OCI-LY1 (cell line): ENCODE results near the gene ANKRD10.

Experiments
- H2AFZ ChIP-seq: fragments of 200-600 bp; sonication (generic), shearing (Covaris generic); 2 replicates; pipeline ENCODE4 v1.6.0; 2014; ENCODE audit warnings: antibody characterized with exemption, mild to moderate bottlenecking, low read length
- H3F3A ChIP-seq: fragments of 200-600 bp; sonication (generic), shearing (Covaris generic); 2 replicates; pipeline ENCODE4 v1.6.0; 2014; ENCODE audit warnings: mild to moderate bottlenecking, antibody characterized with exemption, low read length, moderate library complexity; ENCODE audit not compliant: insufficient read depth
- H3K27ac ChIP-seq: fragments of 200-600 bp; sonication (generic); 2 replicates; pipeline ENCODE4 v1.5.1; 2014; ENCODE audit warnings: low read length, mixed run types, mild to moderate bottlenecking, low read depth; ENCODE audit not compliant: poor library complexity, severe bottlenecking
- H3K27me3 ChIP-seq: fragments of 200-600 bp; sonication (generic); 2 replicates; pipeline ENCODE4 v1.6.0; 2014; ENCODE audit warnings: antibody characterized with exemption, mild to moderate bottlenecking, low read length, moderate library complexity; ENCODE audit not compliant: insufficient read depth
- H3K36me3 ChIP-seq: fragments of 200-600 bp; sonication (generic); 2 replicates; pipeline ENCODE4 v1.6.1; 2014; ENCODE audit warnings: mild to moderate bottlenecking, antibody characterized with exemption, low read length, moderate library complexity, mixed read lengths; ENCODE audit not compliant: insufficient read depth
- H3K4me1 ChIP-seq: fragments of 200-600 bp; sonication (generic); 2 replicates; pipeline ENCODE4 v1.5.1; 2014; ENCODE audit warnings: mild to moderate bottlenecking, low read length, moderate library complexity; ENCODE audit not compliant: insufficient read depth, severe bottlenecking
- H3K4me2 ChIP-seq: fragments of 200-600 bp; sonication (generic), shearing (Covaris generic); 2 replicates; pipeline ENCODE4 v1.6.1; 2014; ENCODE audit warnings: low read length
- H3K4me3 ChIP-seq: fragments of 200-600 bp; sonication (generic); 2 replicates; pipeline ENCODE4 v1.5.1; 2014; ENCODE audit warnings: low read length, low read depth, mild to moderate bottlenecking, mixed read lengths; ENCODE audit not compliant: poor library complexity, severe bottlenecking
- H3K79me2 ChIP-seq: fragments of 200-600 bp; shearing (Covaris generic); 2 replicates; pipeline ENCODE4 v1.6.1; 2016; ENCODE audit warnings: mixed run types, low read length, mixed read lengths; ENCODE audit not compliant: insufficient read depth
- H3K9ac ChIP-seq: fragments of 200-600 bp; sonication (generic), shearing (Covaris generic); 2 replicates; pipeline ENCODE4 v1.6.1; 2014; ENCODE audit warnings: mild to moderate bottlenecking, low read length, mixed read lengths
- H3K9me2 ChIP-seq: fragments of 200-600 bp; sonication (generic), shearing (Covaris generic); 2 replicates; pipeline ENCODE4 v1.6.1; 2014; ENCODE audit warnings: low read depth, mild to moderate bottlenecking, low read length, mixed read lengths
- H3K9me3 ChIP-seq: fragments of 200-600 bp; shearing (Covaris generic); 2 replicates; pipeline ENCODE4 v1.6.1; 2014; ENCODE audit warnings: low read length, mixed read lengths
- H4K20me1 ChIP-seq: fragments of 200-600 bp; sonication (generic), shearing (Covaris generic); 2 replicates; pipeline ENCODE4 v1.6.0; 2016; ENCODE audit warnings: mild to moderate bottlenecking, low read length; ENCODE audit not compliant: insufficient read depth
- EZH2 ChIP-seq: fragments of 200-600 bp; sonication (generic), shearing (Covaris generic); IDR thresholded peaks from 2 replicates; pipeline ENCODE4 v1.8.0; 2017; ENCODE audit warnings: borderline replicate concordance, mixed run types, mild to moderate bottlenecking, antibody characterized with exemption, low read length, moderate library complexity, mixed read lengths
- TF ChIP-seq, protein P1 (sequence below): fragments of 200-600 bp; sonication (generic), shearing (Covaris generic); IDR thresholded peaks from 2 replicates; pipeline ENCODE4 v1.5.1; 2017; ENCODE audit warnings: mild to moderate bottlenecking, antibody characterized with exemption, low read length, moderate library complexity, mixed read lengths

ANKRD10 gene

DNA sequence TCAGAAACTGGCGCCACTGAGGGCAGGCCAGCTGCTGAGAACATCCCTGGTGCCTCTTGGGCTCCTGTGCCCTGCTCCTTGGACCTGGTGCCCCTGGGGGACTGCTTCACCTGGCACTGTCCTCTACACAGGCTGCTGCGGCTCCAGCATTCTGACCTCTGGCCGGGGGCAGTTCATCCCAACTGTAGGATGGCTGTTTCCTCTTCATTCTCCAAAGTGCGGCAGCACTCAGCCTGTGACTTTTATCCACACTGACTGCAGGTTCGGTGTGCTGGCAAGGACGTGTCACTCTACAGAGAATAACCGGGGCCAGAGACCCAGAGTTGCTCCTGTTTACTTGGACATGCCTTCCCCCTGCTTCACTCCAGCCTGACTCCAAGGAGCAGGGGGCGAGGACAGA is 7.6 kb upstream of the ANKRD10 start:
- no peaks in the 10 kb centered on the region for H3K9me3 ChIP-seq
- no peak overlapping the region for H3K4me2 ChIP-seq
- H3K9ac ChIP-seq = no peak overlapping the region
- no peak overlapping the region for H2AFZ ChIP-seq
- H3K4me1 ChIP-seq = peaks cover 4% of the 10 kb centered on the region
- no peak overlapping the region for H3K27ac ChIP-seq
- no peaks in the 10 kb centered on the region for H3K79me2 ChIP-seq
- H3K9me2 ChIP-seq = no peaks in the 10 kb centered on the region
- no peaks in the 10 kb centered on the region for H4K20me1 ChIP-seq
- peak; percentile 36; the same call in 1 of the 2 replicates for TF ChIP-seq EZH2
- TF ChIP-seq, protein P1, sequence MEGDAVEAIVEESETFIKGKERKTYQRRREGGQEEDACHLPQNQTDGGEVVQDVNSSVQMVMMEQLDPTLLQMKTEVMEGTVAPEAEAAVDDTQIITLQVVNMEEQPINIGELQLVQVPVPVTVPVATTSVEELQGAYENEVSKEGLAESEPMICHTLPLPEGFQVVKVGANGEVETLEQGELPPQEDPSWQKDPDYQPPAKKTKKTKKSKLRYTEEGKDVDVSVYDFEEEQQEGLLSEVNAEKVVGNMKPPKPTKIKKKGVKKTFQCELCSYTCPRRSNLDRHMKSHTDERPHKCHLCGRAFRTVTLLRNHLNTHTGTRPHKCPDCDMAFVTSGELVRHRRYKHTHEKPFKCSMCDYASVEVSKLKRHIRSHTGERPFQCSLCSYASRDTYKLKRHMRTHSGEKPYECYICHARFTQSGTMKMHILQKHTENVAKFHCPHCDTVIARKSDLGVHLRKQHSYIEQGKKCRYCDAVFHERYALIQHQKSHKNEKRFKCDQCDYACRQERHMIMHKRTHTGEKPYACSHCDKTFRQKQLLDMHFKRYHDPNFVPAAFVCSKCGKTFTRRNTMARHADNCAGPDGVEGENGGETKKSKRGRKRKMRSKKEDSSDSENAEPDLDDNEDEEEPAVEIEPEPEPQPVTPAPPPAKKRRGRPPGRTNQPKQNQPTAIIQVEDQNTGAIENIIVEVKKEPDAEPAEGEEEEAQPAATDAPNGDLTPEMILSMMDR = no peak
- no peak overlapping the region for H3K4me3 ChIP-seq
- peaks cover 7% of the 10 kb centered on the region; the same call in 1 of the 2 replicates for H3K27me3 ChIP-seq
- H3F3A ChIP-seq = no peaks in the 10 kb centered on the region
- no peaks in the 10 kb centered on the region; the same call in 1 of the 2 replicates for H3K36me3 ChIP-seq

DNA sequence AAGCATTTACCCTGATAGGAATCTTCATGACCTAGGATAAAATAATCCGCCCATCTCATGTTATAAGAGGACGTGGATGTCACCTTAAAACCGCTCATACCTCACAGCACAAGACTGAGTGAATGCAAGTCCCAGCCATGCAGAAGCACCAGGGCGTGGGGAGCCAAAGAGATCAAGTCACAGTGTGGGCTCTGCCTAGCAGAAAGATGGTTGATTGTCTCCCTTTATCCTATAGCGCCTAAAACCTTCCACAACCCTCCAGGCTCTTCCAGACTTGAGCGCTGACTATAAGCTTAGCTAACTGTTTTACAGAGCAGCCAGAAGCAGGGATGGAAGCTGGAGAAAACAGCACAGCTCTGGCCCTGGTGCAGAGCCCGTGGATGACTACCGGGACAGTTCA is 6.8 kb upstream of the ANKRD10 start:
- Histone ChIP-seq H4K20me1 (no peaks in the 10 kb centered on the region), H3K9me2 (no peaks in the 10 kb centered on the region), H3K4me2 (no peak overlapping the region), H2AFZ (no peak overlapping the region), H3K9me3 (no peaks in the 10 kb centered on the region), H3K4me1 (peaks cover 5% of the 10 kb centered on the region), H3K9ac (no peak overlapping the region), H3K27me3 (peaks cover 7% of the 10 kb centered on the region; the same call in 1 of the 2 replicates), H3K4me3 (no peak overlapping the region), H3K27ac (no peak overlapping the region), H3F3A (no peaks in the 10 kb centered on the region), H3K36me3 (no peaks in the 10 kb centered on the region; the same call in 1 of the 2 replicates), H3K79me2 (no peaks in the 10 kb centered on the region)
- TF ChIP-seq, protein P1 = no peak
- no peak for TF ChIP-seq EZH2

DNA sequence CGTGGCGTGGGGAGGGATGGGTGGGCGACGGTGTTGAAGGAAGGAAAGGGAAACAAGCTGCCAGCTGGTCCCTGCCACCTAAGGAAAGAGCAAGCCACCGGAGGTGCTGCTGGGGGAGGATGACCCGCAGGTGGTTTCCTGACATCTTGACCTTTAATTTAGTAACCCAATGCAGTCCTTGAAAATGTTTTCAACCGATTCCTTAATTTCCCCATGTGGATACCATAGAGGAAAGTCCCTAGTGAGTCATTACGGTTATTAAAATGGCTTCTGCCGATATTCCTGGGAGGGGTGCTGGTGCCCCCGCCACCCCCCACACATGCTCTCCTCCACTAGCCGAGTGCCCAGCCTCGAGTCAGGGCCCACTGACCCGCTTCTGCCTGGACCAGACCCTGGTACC is 6.3 kb upstream of the ANKRD10 start:
- Histone ChIP-seq H3K36me3 (no peaks in the 10 kb centered on the region; the same call in 1 of the 2 replicates), H3K4me2 (no peak overlapping the region), H4K20me1 (no peaks in the 10 kb centered on the region), H3K9me2 (no peaks in the 10 kb centered on the region), H3K27ac (no peak overlapping the region), H3K4me3 (no peak overlapping the region), H3F3A (no peaks in the 10 kb centered on the region), H3K4me1 (peaks cover 10% of the 10 kb centered on the region), H3K79me2 (no peaks in the 10 kb centered on the region), H2AFZ (no peak overlapping the region), H3K9me3 (no peaks in the 10 kb centered on the region), H3K9ac (no peak overlapping the region), H3K27me3 (peaks cover 7% of the 10 kb centered on the region; the same call in 1 of the 2 replicates)
- no peak for TF ChIP-seq EZH2
- TF ChIP-seq, protein P1 = no peak
